NCI-H2171 treated with DMSO at 0.1 percent for 48 hours (cell line): ENCODE measurements around the gene CNTN1.
"Not testable (repeated sequence)": the region's sequence is repeated elsewhere in the genome, so short reads cannot be mapped to it uniquely, and the experiment has no call there.

Experiments
- DNase-seq: peaks from one replicate; lab custom pipeline; 2025; lab: John Stamatoyannopoulos, UW

The CNTN1 gene

GRCh38 chr12:40701756-40702155 is 9.5 kb downstream of the CNTN1 start:
- no peak for DNase-seq

- no peak for DNase-seq
These were observed 18.9 kb downstream of the CNTN1 start for GRCh38 chr12:40711121-40711520.

GRCh38 chr12:40714636-40715035 is 22.4 kb downstream of the CNTN1 start:
- DNase-seq, result peak; percentile 17

- DNase-seq, result no peak
These were observed 23.8 kb downstream of the CNTN1 start for GRCh38 chr12:40716037-40716436.

- DNase-seq, result no peak
These were observed 25.3 kb downstream of the CNTN1 start for GRCh38 chr12:40717576-40717975.

GRCh38 chr12:40718878-40719372 is 26.7 kb downstream of the CNTN1 start:
- no peak for DNase-seq

GRCh38 chr12:40723001-40723400 is 30.8 kb downstream of the CNTN1 start:
- DNase-seq, result no peak

- DNase-seq, result peak; percentile 37
These were observed 34.1 kb downstream of the CNTN1 start for GRCh38 chr12:40726366-40726765.

GRCh38 chr12:40727774-40728483 is 35.7 kb downstream of the CNTN1 start:
- no peak for DNase-seq

- DNase-seq, result no peak
These were observed 38.0 kb downstream of the CNTN1 start for GRCh38 chr12:40730281-40730680.

- DNase-seq, result no peak
These were observed 41.6 kb downstream of the CNTN1 start for GRCh38 chr12:40733871-40734270.

GRCh38 chr12:40734276-40734675 is 42.0 kb downstream of the CNTN1 start:
- no peak for DNase-seq

- no peak for DNase-seq
These were observed 43.5 kb downstream of the CNTN1 start for GRCh38 chr12:40735551-40736230.

GRCh38 chr12:40737416-40737815 is 45.2 kb downstream of the CNTN1 start:
- DNase-seq, result not testable (repeated sequence)

GRCh38 chr12:40738856-40739255 is 46.6 kb downstream of the CNTN1 start:
- peak; percentile 14 for DNase-seq

GRCh38 chr12:40742041-40742440 is 49.8 kb downstream of the CNTN1 start:
- DNase-seq, result no peak

- no peak for DNase-seq
These were observed 53.1 kb downstream of the CNTN1 start for GRCh38 chr12:40745386-40745785.

- no peak for DNase-seq
These were observed 57.6 kb downstream of the CNTN1 start for GRCh38 chr12:40749863-40750262.

GRCh38 chr12:40752011-40752410 is 59.8 kb downstream of the CNTN1 start:
- no peak for DNase-seq

GRCh38 chr12:40760821-40761220 is 68.6 kb downstream of the CNTN1 start:
- no peak for DNase-seq

- DNase-seq, result no peak
These were observed 69.8 kb downstream of the CNTN1 start for GRCh38 chr12:40762072-40762471.

- no peak for DNase-seq
These were observed 76.1 kb downstream of the CNTN1 start for GRCh38 chr12:40768125-40768864.

- no peak for DNase-seq
These were observed 77.6 kb downstream of the CNTN1 start for GRCh38 chr12:40769846-40770245.
